Measurements from ENCODE around the gene CRACR2A. TPM values are rescaled to one million over a fixed set of nuclear protein-coding genes. Genes with fewer than 3 reads are reported as not detected.

The CRACR2A gene, protein sequence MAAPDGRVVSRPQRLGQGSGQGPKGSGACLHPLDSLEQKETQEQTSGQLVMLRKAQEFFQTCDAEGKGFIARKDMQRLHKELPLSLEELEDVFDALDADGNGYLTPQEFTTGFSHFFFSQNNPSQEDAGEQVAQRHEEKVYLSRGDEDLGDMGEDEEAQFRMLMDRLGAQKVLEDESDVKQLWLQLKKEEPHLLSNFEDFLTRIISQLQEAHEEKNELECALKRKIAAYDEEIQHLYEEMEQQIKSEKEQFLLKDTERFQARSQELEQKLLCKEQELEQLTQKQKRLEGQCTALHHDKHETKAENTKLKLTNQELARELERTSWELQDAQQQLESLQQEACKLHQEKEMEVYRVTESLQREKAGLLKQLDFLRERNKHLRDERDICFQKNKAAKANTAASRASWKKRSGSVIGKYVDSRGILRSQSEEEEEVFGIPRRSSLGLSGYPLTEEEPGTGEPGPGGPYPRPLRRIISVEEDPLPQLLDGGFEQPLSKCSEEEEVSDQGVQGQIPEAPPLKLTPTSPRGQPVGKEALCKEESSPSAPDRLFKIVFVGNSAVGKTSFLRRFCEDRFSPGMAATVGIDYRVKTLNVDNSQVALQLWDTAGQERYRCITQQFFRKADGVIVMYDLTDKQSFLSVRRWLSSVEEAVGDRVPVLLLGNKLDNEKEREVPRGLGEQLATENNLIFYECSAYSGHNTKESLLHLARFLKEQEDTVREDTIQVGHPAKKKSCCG
- 10 to 100 TPM in 1 of 2 donors, 1 to 10 TPM in 1; 6.0 to 10.9 TPM for total RNA-seq

DNA sequence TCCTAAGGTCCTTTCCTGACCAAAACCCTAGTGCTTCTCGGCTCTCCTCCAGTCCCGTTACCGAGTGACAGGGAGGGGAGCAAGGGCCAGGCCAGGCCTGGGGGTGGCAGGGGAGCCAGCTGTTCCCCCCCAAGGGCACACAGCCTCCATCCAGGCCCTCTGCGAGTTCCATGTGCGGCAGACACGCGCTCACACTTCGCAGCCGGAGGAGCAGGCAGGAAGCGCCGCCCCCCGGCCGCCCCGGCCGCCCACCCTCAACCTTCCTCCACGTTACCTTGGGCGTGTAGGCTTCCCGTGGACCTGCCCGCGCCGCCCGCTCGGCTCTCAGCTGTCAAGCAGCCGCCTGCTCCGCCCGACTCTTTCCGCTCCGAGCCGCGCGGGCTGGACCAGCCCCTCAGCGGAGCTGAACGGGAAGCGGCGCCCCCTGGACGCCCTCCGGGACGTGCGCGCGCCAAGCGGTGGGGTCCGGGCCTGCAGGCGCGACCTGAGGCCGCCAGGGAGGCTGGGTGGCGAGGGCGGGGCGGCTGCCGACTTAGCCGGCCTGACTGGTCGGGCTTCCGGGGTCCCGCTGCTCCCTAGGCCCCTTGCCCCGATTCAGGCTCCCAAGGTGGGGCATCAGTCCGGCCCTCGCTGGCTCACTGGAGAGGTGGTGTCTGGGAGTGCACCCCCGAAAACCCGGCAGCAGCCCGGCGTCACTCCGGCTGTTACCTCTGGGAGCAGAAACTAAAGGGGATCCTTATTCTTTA lies at the start of gene CRACR2A:
TSS of gene CRACR2A (minus strand) at position 369 of the 746 bp plus-strand sequence. CDS start 56,110 bp downstream, outside the sequence.
- no peaks in the 10 kb centered on the region for H3K36me3 ChIP-seq
- TF ChIP-seq, protein P1, sequence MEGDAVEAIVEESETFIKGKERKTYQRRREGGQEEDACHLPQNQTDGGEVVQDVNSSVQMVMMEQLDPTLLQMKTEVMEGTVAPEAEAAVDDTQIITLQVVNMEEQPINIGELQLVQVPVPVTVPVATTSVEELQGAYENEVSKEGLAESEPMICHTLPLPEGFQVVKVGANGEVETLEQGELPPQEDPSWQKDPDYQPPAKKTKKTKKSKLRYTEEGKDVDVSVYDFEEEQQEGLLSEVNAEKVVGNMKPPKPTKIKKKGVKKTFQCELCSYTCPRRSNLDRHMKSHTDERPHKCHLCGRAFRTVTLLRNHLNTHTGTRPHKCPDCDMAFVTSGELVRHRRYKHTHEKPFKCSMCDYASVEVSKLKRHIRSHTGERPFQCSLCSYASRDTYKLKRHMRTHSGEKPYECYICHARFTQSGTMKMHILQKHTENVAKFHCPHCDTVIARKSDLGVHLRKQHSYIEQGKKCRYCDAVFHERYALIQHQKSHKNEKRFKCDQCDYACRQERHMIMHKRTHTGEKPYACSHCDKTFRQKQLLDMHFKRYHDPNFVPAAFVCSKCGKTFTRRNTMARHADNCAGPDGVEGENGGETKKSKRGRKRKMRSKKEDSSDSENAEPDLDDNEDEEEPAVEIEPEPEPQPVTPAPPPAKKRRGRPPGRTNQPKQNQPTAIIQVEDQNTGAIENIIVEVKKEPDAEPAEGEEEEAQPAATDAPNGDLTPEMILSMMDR (IDR thresholded peaks at IDR 0.05) = peak; percentile 62 to 79
- no peaks in the 10 kb centered on the region for H3K9me3 ChIP-seq
- peak within 1 kb of the TSS; percentile 44 to 63 for H3K4me3 ChIP-seq
- peak within 1 kb of the TSS; percentile 77 to 79 for H3K27ac ChIP-seq
- H3K4me1 ChIP-seq = peaks cover 2 to 43% of the 10 kb centered on the region in 2 donors
- H3K27me3 ChIP-seq = no peaks in the 10 kb centered on the region
- DNase-seq (ENCODE audit: low spot score) = no peak

DNA sequence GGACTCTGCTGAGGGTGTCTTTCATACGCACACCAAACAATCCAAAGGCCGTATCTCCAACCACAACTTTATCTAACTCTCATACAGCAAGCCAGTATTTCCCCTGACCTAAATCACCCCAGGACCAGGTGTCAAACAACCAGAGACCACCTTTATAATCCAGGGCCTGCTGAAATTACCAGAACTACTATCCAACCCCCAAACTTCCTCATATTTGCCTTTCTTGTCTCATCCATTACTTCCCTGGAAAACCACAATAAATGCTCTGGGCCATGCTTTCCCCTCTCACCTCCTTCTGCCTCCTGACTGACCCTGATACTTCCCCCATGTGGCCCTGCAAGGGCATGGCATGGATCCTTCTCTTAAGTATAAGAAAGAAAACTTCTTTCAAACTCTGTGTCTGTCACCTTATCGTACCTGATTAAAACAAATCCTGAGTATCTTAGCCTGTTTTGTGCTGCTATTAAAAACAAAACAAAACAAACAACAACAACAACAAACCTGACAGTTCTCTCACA lies 44.7 kb upstream of the CRACR2A start:
- H3K27me3 ChIP-seq = no peaks in the 10 kb centered on the region
- H3K4me3 ChIP-seq = no peak overlapping the region
- H3K9me3 ChIP-seq = no peaks in the 10 kb centered on the region
- no peak overlapping the region for H3K27ac ChIP-seq
- no peak for DNase-seq (ENCODE audit: low spot score)
- H3K36me3 ChIP-seq = no peaks in the 10 kb centered on the region
- TF ChIP-seq, protein P1 (IDR thresholded peaks at IDR 0.05) = no peak
- no peaks in the 10 kb centered on the region for H3K4me1 ChIP-seq

DNA sequence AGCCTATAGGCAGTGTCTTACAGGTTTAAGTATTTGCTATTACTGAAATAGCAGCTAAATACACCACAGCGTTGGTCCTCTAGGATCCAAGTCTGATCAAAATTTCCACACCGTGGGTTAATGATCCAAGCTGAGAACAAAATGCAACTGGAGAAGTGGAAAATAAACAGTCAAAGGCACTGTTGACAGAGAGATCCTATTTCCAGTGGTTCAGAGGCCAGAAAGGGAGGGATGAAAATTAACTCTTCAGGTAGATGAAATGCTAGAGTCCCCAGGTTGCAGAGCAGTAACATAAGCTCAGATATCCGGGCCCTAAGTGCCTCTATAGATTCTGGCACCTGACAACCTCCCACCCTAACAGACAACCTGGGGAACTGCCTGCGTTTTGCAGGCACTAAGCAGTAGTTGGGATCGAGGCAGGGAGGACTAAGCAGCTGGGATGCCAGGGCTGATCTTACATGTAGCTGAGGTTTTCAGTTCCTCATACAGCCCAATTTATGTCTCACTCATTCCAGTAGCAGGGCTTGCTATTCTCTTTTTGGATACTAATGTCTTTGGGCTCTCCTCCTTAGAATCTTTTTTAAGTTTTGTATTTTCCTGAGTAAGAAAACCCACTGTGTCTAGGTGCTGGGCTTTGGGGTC lies 42.7 kb upstream of the CRACR2A start:
- DNase-seq (ENCODE audit: low spot score) = no peak
- TF ChIP-seq, protein P1 (IDR thresholded peaks at IDR 0.05) = no peak
- H3K36me3 ChIP-seq = no peaks in the 10 kb centered on the region
- H3K4me1 ChIP-seq = no peaks in the 10 kb centered on the region
- H3K9me3 ChIP-seq = no peaks in the 10 kb centered on the region
- H3K27ac ChIP-seq = no peak overlapping the region
- H3K4me3 ChIP-seq = no peak overlapping the region
- no peaks in the 10 kb centered on the region for H3K27me3 ChIP-seq

DNA sequence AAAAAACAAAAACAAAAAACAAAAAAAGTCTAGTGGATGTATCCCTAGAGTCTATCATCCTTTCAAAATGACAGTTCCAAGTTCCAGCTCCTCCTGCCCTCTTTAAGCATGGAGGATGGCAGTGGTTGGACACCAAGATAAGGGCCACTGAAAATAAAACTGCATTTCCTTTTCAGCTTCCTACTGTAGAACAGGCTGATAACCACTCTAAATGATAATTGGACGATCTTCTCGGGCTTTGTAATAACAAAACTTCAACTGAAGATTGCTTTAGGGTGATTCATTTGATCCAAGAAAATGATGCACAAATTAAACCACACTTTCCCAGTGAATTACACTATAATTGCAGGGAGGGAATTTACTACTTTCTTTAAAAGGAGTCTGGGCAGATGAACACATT lies 42.2 kb upstream of the CRACR2A start:
- Histone ChIP-seq H3K4me1 (no peaks in the 10 kb centered on the region), H3K27me3 (no peaks in the 10 kb centered on the region), H3K36me3 (no peaks in the 10 kb centered on the region), H3K9me3 (no peaks in the 10 kb centered on the region), H3K27ac (no peak overlapping the region), H3K4me3 (no peak overlapping the region)
- TF ChIP-seq, protein P1 (IDR thresholded peaks at IDR 0.05) = no peak
- no peak for DNase-seq (ENCODE audit: low spot score)

DNA sequence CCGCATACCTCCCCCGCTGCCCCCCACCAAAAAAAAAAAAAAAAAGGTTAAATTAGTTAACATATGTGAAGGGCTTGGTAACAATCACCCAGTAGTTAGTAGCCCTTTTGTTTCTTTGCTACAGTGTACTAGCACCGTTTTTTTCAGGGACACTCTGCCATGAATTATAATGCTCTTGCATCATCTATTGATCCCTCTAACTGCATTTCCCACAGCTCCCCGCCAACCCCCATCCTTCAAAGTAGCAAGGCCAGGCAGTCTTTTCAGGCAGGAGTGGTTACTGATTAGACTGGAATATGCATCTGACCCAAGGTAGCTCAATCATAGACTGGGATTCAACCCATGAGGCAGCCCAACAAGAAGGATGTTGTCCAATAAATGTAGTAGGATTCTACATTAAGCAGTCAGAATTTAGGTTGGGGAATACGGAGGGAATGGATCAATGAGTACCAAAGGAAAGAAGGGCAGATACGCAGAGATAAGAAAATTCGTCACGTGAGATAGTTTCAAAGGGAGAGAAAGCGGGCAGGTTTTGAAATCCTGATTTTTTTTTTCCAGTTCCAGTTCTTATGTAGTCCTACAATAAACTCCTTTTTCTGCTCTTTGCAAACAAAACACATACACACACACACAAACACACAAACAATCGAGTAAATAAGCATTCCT lies 39.8 kb upstream of the CRACR2A start:
- Histone ChIP-seq H3K27ac (no peak overlapping the region), H3K4me3 (no peak overlapping the region), H3K4me1 (no peaks in the 10 kb centered on the region), H3K9me3 (no peaks in the 10 kb centered on the region), H3K36me3 (no peaks in the 10 kb centered on the region), H3K27me3 (no peaks in the 10 kb centered on the region)
- no peak for DNase-seq (ENCODE audit: low spot score)
- TF ChIP-seq, protein P1 (IDR thresholded peaks at IDR 0.05) = no peak

Measured in right atrium auricular region (tissue), 2 donors.